Measurements from ENCODE around the gene YAE1. TPM values are rescaled to one million over a fixed set of nuclear protein-coding genes. Genes with fewer than 3 reads are reported as not detected.

The YAE1 gene
- total and polyA plus RNA-seq, 2 of the 13 experiments (the other 11 are each of a cell fraction or from before 2014, with no cell fraction given), result 18.7 to 28.3 TPM

GRCh38 chr7:39540320-39540719, 25.9 kb upstream of the YAE1 start (continued):
- TF ChIP-seq FOXP4 (CRISPR knock-in tag; IDR thresholded peaks at IDR 0.05) (peak; percentile 61; the same call in 1 of the 2 replicates), HMGXB3 (CRISPR knock-in tag; IDR thresholded peaks at IDR 0.05; ENCODE audit: borderline replicate concordance) (0 out of 2 replicates have a peak, but pooled peaks have one; percentile 31), RARG (CRISPR knock-in tag; IDR thresholded peaks at IDR 0.05; ENCODE audit: low read depth) (no peak), PHF21A (CRISPR knock-in tag; IDR thresholded peaks at IDR 0.05) (0 out of 2 replicates have a peak, but pooled peaks have one; percentile 32), ZNF776 (CRISPR knock-in tag; IDR thresholded peaks at IDR 0.05) (no peak), YEATS4 (CRISPR knock-in tag; IDR thresholded peaks at IDR 0.05; ENCODE audit: borderline replicate concordance) (no peak), ZNF652 (CRISPR knock-in tag; IDR thresholded peaks at IDR 0.05; ENCODE audit: borderline replicate concordance, low read depth) (peak; percentile 90), ZNF331 (CRISPR knock-in tag; IDR thresholded peaks at IDR 0.05) (0 out of 2 replicates have a peak, but pooled peaks have one; percentile 22), FOXA1 (IDR thresholded peaks at IDR 0.05) (no peak), FOXA1 (CRISPR knock-in tag; IDR thresholded peaks at IDR 0.05) (peak; percentile 41; the same call in 1 of the 2 replicates), ZNF605 (CRISPR knock-in tag; IDR thresholded peaks at IDR 0.05) (0 out of 2 replicates have a peak, but pooled peaks have one; percentile 38), TARDBP (CRISPR knock-in tag; IDR thresholded peaks at IDR 0.05) (peak; percentile 70; the same call in 1 of the 2 replicates), ZGPAT (CRISPR knock-in tag; IDR thresholded peaks at IDR 0.05) (0 out of 2 replicates have a peak, but pooled peaks have one; percentile 17), TBP (CRISPR knock-in tag; IDR thresholded peaks at IDR 0.05) (no peak)

Measured in HepG2 (cell line).